GM21390 (cell line): ENCODE results near the gene ORAI2.
"Not testable (repeated sequence)": the region's sequence is repeated elsewhere in the genome, so short reads cannot be mapped to it uniquely, and the experiment has no call there.

Experiments
- ATAC-seq: cut with Tn5 transposase; IDR thresholded peaks from one replicate; pipeline ENCODE4 v1.9.1; 2021; ENCODE audit not compliant: unreplicated experiment

ORAI2 gene

DNA sequence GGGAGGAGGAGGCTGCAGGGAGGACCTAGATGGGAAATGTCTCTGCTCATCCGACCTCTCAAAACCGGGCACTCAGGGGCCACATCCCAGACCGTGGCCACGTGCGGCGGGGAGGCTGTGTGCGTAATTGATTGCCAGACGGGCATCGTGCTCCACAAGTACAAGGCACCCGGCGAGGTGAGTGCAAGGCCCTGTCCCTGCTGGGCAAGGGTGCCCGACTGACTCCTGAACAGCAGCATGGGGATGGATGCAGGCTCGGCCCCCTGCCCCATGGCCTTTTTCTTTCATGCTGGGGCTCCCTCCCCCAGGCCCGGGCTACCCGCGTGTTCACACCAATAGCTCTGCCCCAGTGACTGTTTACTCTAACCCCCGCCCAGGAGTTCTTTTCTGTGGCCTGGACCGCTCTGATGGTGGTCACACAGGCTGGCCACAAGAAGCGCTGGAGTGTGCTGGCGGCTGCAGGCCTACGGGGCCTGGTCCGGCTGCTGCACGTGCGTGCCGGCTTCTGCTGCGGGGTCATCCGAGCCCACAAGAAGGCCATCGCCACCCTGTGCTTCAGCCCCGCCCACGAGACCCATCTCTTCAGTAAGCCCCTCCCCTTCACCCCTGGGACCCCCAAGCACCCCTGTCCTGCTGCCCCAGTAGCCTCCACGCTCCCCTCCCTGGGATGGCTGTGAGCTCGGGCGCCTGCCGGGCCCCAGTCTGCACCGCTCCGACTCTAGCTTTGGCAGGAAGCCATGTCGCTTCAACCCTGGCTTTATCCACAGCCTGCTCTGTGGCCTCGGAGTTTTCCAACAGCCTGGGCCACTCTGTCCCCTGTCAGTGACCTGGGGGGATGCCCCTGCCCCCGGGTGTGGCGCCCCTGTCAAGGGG is 35.3 kb downstream of the ORAI2 start:
- ATAC-seq: no peak

DNA sequence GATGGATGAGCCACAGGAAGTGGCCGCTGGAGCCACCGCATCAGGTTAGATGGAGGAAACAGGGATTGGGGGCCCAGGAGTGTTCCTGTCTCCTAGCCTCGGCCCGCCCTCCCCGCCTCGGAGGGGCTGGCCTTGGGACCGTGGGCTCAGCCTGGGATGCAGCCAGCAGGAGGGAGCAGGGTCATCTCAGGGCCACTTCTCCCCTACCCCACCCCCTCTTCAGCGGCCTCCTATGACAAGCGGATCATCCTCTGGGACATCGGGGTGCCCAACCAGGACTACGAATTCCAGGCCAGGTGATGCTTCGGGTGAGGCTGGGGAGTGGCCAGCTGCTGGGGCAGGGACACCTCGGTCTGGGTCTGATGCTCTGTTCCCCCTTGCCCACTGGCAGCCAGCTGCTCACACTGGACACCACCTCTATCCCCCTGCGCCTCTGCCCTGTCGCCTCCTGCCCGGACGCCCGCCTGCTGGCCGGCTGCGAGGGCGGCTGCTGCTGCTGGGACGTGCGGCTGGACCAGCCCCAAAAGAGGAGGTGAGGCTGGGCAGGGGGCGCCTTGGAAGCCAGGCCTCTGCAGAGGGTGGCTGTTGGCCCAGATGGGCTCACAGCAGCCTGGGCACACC is 36.1 kb downstream of the ORAI2 start:
- ATAC-seq: no peak

DNA sequence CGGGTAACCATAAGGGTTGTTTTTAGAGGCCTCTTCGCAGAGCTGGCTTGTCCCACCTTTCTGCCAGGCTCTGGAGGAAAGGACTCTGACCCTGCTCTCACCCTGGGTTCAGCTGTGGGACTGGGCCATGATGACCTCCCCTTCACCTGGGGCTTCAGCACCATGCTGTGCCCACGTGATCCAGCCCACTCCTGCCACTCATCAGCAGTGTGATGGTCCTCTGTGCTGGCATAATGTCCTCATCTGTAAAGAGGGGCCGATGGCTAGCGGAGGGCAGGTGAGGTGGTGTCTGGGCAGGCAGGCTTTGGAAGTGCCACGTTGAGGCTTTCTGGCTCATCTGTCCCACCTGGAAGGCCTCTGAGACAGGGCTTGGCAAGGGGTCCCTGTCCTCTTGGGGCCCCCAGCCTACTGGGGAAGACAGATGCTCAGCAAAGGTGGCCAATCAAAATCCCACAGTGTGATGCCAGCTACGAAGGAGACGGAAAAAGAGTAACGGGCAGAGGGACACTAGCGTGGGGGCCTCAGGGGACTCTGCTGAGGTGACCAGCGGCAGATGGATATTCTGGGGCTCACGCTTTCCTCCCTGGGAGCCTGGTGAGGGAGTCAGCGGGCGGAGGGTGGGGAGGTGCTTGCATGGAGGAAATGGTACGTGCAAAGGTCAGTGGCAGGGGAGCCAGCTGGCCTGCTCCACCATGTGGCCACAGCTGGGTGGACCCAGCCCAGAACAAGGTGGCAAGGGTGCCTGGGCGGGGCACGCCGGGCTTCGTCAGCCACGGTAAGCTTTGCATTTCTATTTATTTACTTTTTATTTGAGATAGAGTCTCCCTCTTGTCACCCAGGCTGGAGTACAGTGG is 36.8 kb downstream of the ORAI2 start:
- no peak for ATAC-seq

DNA sequence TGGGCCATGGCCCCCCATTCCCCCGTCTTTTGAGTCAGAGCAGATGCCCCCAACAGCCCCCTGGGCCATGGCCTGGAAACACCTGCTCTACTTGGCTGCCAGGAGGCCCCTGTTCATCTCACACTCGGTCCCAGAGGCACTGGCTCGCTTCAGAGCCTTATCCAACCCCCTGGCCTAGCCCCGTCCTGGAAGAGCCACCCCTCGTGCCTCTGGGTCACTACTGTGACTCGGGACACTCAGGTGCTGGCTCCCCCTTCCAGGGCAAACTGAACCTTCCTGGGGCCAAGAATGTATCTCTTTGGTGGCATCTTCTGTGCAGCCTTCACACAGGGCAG is 38.4 kb downstream of the ORAI2 start:
- no peak for ATAC-seq

DNA sequence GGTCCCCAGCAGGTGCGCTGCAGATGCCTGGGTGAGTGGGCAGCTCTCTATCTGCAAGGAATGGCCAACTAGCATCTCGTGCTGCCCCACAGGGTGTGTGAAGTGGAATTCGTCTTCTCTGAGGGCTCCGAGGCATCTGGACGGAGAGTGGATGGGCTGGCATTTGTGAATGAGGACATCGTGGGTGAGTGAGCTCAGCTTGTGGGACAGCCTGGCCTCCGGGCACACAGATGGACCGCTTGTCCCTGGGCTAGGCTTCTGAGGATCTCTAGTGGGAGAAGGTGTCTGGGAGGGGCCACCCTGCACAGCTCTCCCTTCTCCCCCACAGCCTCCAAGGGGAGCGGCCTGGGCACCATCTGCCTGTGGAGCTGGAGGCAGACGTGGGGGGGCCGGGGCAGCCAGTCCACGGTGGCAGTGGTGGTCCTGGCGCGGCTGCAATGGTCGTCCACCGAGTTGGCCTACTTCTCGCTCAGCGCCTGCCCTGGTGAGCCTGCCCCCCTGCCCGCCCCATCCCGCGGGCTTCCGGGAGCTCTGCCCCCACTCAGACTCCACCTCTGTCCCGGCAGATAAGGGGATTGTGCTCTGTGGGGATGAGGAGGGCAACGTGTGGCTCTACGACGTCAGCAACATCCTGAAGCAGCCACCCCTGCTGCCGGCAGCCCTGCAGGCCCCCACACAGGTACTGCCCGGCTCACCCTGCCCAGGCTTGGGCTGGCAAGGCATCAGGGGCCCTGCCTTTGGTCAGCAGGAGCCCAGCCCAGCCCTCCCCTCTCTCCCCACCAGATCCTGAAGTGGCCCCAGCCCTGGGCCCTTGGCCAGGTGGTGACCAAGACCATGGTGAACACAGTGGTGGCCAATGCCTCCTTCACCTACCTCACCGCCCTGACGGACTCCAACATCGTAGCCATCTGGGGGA is 39.0 kb downstream of the ORAI2 start:
- ATAC-seq: no peak

DNA sequence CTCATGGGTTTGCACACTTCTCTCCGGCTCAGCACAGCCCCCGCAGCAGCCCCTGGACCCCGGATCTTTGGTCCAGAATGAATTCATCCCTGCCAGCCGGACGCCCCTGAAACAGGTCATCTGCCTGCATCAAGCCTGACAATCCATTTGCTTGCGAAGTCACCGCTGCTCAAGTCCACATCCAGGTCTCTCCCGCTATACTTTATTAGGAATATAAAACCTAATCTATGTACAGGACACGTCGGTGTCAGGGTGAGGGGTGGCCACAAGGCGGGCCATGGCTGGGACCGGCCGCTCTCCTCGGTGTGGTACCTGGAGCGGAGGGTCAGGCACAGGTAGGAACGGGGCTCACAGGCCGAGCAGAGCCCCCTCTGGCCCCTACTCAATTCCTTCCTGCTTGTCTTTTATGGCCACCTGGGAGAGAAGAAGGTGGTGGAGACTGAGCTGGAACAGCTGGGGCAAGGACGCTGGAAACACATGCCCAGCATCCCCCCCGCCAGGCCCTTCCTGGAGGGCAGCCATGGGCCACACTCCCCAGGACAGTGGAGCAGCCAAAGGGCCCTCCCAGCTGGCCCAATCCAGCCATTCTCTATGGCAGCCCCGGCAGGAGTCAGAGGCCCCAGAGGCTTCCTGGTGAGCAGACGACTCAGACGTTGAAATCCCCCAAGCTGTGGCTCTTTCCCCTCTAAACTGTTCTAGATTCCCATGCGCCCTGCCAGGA is 40.1 kb downstream of the ORAI2 start:
- no peak for ATAC-seq

DNA sequence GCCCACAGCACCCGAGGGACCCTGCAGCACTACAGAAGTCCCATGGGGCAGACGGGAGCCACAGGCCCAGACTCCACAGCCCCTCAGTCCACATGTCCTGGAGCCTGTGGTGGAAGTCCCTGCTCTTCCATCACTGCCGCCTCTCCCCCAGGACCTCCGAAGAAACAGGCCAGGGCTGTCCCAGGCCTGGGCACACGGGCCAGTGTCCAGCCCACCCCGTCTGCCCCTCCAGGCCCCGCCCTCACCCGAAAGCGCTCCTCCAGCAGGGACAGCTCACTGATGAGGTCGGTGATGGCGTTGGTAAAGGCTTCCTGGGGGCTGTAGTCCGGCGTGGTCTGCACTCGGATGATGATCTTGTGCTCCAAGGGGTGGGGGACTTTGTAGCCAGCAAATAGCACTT is 40.7 kb downstream of the ORAI2 start:
- ATAC-seq: not testable (repeated sequence)

DNA sequence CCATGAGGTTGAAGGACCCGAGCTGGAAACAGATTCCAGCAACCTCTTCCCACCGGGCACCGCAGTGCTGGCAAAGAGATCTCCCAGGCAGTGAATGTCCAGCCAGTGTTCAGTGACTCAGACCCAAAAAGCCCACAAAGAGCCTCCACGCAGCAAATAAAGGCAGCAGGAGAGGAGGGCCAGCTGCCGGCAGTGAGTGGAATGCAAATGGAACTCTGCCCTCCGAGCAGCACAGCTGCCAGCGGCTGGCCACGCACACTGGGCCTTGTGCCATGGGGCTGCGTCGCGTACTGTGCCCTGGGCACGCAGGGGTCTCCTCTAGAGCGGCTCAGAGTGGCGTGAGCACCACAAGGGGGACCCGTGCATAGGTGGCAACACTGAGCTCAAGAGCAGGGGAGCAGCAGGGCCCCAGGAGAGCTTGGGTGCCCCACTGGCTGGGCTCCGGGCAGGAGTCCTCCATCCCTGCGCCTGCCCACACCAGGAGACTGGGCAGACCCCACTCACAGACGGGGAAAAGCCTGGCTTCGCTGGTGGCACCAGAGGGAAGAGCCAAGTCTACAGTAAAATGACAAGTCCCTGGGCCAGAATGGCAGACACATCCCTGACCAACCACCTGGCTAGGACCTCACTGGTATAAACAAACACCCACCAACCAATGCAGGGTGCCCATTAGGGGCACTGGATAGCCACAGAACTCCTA is 41.5 kb downstream of the ORAI2 start:
- not testable (repeated sequence) for ATAC-seq

DNA sequence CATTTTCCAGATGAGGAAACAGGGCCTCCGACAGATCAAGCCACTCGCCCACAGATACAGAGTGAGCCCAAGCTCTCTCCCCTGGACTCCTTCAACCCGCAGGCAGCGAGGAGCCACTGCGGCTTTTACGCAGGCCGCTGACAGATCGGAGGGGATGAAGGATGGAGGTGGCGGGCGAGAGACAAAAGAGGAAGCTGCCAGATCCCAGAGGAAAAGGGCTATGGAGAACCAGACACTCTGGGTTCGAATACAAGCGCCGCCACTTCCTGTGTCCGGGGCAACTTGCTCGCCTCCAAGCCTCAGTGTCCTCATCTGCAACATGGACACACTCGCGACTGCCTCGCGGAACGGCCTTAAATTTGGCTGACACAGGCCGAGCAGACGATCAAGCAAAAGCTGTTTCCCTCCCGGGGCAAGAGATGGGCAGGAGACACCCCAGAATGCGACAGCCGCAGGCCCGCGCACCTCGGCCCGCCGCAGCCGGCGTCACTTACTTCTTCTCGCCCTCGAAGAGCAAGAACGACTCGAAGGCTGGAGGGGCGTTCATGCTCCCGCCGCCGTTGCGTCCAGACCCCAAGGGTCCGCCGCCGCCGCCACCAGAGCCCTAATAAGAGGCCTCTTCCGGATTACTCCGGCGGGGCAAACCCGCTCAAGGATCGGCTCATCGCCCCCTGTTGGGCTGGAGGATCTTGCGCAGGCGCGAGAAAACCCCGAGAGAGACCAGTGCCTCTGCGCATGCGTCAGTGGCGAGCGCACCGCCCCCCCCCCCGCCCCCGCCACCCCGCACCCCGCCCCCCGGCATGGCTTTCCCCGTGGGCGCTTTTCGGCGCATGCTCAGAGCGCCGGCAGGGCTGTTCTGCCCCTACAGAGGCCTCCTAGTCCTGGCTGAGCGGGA is 45.2 kb downstream of the ORAI2 start, which contains the start of gene POLR2J:
TSS of gene POLR2J (minus strand) at position 609 of the 895 bp plus-strand sequence. CDS start at position 547, 62 bp downstream.
- ATAC-seq: peak; percentile 81

DNA sequence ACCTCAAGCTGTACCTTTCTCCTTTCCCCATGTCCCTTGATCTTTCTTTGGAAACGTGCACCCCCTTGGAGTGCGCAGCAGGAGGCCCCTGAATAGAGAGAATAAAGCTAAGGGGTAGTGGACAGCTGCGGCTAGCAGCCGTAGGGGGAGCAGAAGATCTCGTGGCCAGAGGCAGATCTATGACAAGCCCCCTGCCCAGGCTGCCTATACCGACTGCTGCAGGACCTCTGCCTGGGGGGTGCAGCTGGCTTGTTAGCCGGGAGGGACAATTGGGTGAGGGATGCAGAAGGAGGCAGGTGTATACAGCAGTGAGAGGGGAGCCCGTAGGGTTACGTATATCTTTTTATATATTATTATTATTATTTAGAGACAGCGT is 45.8 kb downstream of the ORAI2 start:
- peak; percentile 32 for ATAC-seq

DNA sequence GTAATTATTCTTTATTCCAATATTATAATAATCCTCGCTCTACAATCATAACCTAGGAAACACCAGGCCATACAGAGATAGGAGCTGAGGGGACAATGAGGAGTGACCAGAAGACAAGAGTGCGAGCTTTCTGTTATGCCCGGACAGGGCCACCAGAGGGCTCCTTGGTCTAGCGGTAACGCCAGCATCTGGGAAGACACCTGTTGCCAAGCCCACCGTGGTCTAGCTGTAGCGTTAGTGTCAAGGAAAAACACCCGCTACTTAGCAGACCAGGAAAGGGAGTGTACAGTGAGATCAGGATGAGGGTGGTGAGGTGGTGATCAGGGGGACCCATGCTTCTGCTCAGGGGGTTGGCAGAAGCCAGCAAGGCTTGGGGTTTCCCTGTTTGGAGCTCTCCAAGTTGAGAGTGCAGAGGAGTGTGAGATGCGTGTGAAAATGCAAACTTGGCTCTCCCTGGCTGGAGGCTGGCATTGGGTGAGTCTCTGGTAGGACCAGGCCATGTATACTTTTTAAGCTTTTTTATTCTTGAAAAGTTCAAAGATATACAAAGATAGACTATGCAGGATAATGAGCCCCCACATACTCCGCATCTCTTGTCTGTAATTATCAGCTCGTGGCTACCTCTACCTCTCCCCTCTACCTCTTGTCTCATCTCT is 46.7 kb downstream of the ORAI2 start:
- not testable (repeated sequence) for ATAC-seq

DNA sequence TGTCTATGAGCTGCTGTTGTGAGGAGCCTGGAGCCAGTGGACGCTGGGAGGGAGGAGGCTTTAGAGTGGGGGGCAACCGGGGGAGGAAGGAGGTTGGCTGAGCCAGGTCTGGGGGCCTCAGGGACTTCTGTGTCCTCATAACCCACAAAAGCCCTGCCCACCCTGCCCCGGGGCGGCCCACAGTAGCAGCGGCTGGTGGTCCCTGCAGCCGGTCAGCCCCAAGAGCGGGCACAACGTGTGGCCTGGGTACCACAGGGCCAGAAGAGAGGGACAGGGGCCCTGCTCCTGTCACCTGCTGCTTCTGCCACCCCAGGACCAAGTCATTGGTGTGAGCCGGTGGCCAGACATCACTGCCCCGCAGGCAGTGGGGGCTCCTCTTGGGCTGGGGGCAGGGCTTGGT is 48.6 kb downstream of the ORAI2 start:
- not testable (repeated sequence) for ATAC-seq

DNA sequence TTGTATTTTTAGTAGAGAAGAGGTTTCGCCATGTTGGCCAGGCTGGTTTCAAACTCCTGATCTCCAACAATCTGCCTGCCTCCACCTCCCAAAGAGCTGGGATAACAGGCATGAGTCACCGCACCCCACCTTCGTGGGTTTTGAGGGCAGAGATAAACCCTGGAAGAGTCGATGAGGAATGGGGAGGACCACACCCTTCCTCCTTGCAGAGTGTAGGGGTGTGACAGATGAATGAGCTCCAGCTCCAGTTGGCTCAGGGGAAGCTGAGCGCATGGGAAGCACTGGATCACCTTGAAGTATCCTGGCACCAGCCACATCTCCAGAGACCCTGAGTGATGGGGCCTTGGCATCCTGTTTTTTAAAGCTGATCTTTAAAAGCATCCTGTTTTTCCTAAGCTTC is 50.9 kb downstream of the ORAI2 start:
- ATAC-seq: not testable (repeated sequence)

DNA sequence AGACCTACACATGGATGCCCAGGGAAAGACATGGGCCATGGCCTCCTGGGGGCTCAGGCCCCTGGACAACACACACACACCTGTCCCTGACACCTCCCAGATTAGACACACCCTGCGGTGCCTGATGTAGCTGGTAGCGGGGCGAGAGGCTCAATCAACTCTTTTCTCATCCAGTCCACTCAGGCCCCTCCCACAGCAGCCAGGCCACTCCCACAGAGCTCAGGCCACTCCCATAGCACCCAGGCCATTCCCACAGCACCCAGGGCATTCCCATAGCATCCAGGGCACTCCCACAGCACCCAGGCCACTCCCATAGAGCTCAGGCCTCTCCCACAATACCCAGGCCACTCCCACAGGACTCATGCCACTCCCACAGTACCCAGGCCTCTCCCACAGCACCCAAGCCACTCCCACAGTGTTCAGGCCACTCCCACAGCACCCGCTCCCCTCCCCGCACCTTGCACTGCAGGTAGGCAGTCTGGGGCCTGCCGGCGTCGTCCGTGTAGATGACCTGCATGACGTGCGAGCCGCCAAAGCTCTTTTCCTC is 57.2 kb downstream of the ORAI2 start:
- ATAC-seq: peak; percentile 44

DNA sequence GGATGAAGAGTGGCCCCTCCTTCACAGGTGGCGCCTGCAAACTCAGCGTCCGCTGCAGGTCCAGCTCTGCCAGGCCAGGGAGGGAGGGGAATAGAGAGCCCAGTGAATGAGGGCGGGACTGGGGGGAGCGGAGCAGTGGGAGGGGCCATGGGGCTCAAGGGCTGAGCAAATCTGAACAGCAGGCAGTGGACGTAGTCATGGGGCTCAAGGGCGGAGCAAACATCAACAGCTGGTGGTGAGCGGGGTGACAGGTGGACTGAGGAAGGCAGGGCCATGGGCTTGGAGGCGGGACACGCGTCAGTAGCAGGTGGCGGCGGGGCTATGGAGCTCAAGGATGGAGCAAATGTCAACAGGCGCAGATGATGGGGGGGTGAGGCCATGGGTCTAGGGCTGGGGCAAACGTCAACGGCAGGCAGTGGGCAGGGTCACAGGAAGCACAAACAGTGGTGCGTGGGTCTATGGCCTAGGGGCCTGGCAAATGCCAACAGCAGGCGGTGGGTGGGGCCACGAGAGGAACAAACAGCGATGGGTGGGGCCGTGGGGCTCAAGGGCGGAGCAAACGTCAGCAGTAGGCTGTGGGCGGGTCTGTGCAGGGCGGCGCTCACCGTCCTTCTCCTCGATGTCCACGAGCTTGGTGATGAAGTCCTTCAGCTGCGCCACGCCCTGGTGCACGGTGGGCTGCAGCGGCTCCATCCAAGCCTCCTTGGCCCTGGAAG is 60.0 kb downstream of the ORAI2 start:
- ATAC-seq: peak; percentile 40

DNA sequence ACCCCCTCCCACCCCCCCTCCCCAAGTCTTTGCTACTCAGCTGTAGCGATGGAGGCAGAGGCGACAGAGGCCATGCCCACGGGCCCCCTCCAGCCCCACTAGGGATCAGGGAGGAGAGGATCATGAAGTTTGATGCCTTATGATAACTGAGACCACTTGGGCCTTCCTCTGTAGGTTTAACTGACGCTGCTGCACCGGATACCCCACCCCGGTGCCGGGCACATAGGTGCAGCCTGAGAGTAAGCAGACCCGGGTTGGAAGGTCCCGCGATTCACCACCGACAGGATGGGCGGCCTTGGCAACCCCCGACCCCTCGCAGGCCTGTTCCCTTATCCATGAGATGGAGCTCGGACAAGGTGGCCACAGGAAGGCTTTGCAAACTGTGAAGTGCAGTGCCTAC is 60.7 kb downstream of the ORAI2 start:
- peak; percentile 6 for ATAC-seq
